GM10266 (cell line): ENCODE results near the gene PLPP4.

ENCODE experiments used
- DNase-seq: peaks from one replicate; pipeline ENCODE4 v3.0.0; 2012; ENCODE audit errors: extremely low spot score
- CTCF ChIP-seq: IDR thresholded peaks from 2 replicates; pipeline ENCODE4 v1.5.1; 2012; ENCODE audit warnings: mild to moderate bottlenecking, low read depth; ENCODE audit not compliant: control insufficient read depth, insufficient read depth; ENCODE audit errors: missing control alignments

PLPP4 gene

GRCh38 chr10:120477021-120477742 lies 20.2 kb downstream of the PLPP4 start:
- TF ChIP-seq CTCF: no peak
- DNase-seq: no peak

- no peak for TF ChIP-seq CTCF
- no peak for DNase-seq
These were observed 20.7 kb downstream of the PLPP4 start for GRCh38 chr10:120477743-120478141.

GRCh38 chr10:120478386-120478785 lies 21.4 kb downstream of the PLPP4 start:
- no peak for TF ChIP-seq CTCF
- DNase-seq: no peak

- no peak for TF ChIP-seq CTCF
- no peak for DNase-seq
These were observed 22.5 kb downstream of the PLPP4 start for GRCh38 chr10:120479506-120479905.

- no peak for DNase-seq
- TF ChIP-seq CTCF: no peak
These were observed 23.1 kb downstream of the PLPP4 start for GRCh38 chr10:120480065-120480600.

- no peak for DNase-seq
- no peak for TF ChIP-seq CTCF
These were observed 23.8 kb downstream of the PLPP4 start for GRCh38 chr10:120480848-120481247.

- no peak for DNase-seq
- TF ChIP-seq CTCF: no peak
These were observed 26.0 kb downstream of the PLPP4 start for GRCh38 chr10:120483006-120483405.
